WTC11 (cell line): ENCODE measurements around the gene RTP3. TPM values are rescaled to one million over a fixed set of nuclear protein-coding genes. Genes with fewer than 3 reads are reported as not detected.

Experiments used
- ATAC-seq: fragments of 200-7000 bp; cut with Tn5 transposase; 2 replicates; pipeline ENCODE4 v1.10.0; 2021; ENCODE audit warnings: mild to moderate bottlenecking, moderate library complexity
- CTCF ChIA-PET: fragments of 300-600 bp; sonication (Branson Sonifier 250); formaldehyde crosslinking; loops from one replicate; lab custom pipeline; 2021; ENCODE audit warnings: antibody characterized with exemption; lab: Charles Lee
- POLR2A ChIA-PET: fragments of 350-600 bp; sonication (Branson Sonifier 250); formaldehyde crosslinking; loops from one replicate; lab custom pipeline; 2021; ENCODE audit warnings: antibody characterized with exemption; lab: Charles Lee
- DNase-seq: peaks from one replicate; pipeline ENCODE4 v3.0.0; 2021; ENCODE audit warnings: low spot score
- H3K27ac Mint-ChIP-seq: 2 replicates; pipeline ENCODE4 v1.8.0; 2021; ENCODE audit warnings: mixed read lengths
- H3K27me3 Mint-ChIP-seq: 2 replicates; pipeline ENCODE4 v1.8.0; 2021; ENCODE audit warnings: low read depth, mild to moderate bottlenecking, moderate library complexity, mixed read lengths
- H3K36me3 Mint-ChIP-seq: 2 replicates; pipeline ENCODE4 v1.8.0; 2021; ENCODE audit warnings: mixed read lengths
- H3K4me1 Mint-ChIP-seq: 2 replicates; pipeline ENCODE4 v1.8.0; 2022; ENCODE audit warnings: mixed read lengths
- H3K4me3 Mint-ChIP-seq: 2 replicates; pipeline ENCODE4 v1.8.0; 2021; ENCODE audit warnings: mild to moderate bottlenecking, moderate library complexity, mixed read lengths
- H3K9me3 Mint-ChIP-seq: 2 replicates; pipeline ENCODE4 v1.8.0; 2021; ENCODE audit warnings: mixed read lengths
- AFF4 ChIP-seq: sonication (generic); formaldehyde crosslinking; IDR thresholded peaks from 2 replicates; pipeline ENCODE4 v1.8.1; 2023; ENCODE audit warnings: mild to moderate bottlenecking, missing genetic modification reagents, borderline replicate concordance
- ATF1 ChIP-seq: sonication (generic); formaldehyde crosslinking; IDR thresholded peaks from 2 replicates; pipeline ENCODE4 v1.8.1; 2023; ENCODE audit warnings: mild to moderate bottlenecking, moderate library complexity, missing genetic modification reagents
- ATF2 ChIP-seq: sonication (generic); formaldehyde crosslinking; IDR thresholded peaks from 2 replicates; pipeline ENCODE4 v1.8.1; 2022; ENCODE audit warnings: low read depth, missing genetic modification reagents, borderline replicate concordance
- CREM ChIP-seq: sonication (generic); formaldehyde crosslinking; IDR thresholded peaks from 2 replicates; pipeline ENCODE4 v1.8.1; 2022; ENCODE audit warnings: mild to moderate bottlenecking, missing genetic modification reagents, moderate library complexity
- E2F1 ChIP-seq: sonication (generic); formaldehyde crosslinking; IDR thresholded peaks from 2 replicates; pipeline ENCODE4 v1.8.0; 2022; ENCODE audit warnings: mild to moderate bottlenecking, missing genetic modification reagents
- E2F5 ChIP-seq: sonication (generic); formaldehyde crosslinking; IDR thresholded peaks from 2 replicates; pipeline ENCODE4 v1.8.1; 2022; ENCODE audit warnings: mild to moderate bottlenecking, moderate library complexity, missing genetic modification reagents
- ESRRA ChIP-seq: sonication (generic); formaldehyde crosslinking; IDR thresholded peaks from 2 replicates; pipeline ENCODE4 v1.8.1; 2022; ENCODE audit warnings: mild to moderate bottlenecking, missing genetic modification reagents, borderline replicate concordance
- IRF1 ChIP-seq: sonication (generic); formaldehyde crosslinking; IDR thresholded peaks from 2 replicates; pipeline ENCODE4 v1.8.0; 2023; ENCODE audit warnings: missing genetic modification reagents
- JUN ChIP-seq: sonication (generic); formaldehyde crosslinking; IDR thresholded peaks from 2 replicates; pipeline ENCODE4 v1.8.0; 2023; ENCODE audit warnings: mild to moderate bottlenecking, missing genetic modification reagents
- KAT7 ChIP-seq: sonication (generic); formaldehyde crosslinking; IDR thresholded peaks from 2 replicates; pipeline ENCODE4 v1.8.1; 2023; ENCODE audit warnings: missing genetic modification reagents, mild to moderate bottlenecking, borderline replicate concordance
- NFATC4 ChIP-seq: fragments of 250-450 bp; sonication (Bioruptor Pico); IDR thresholded peaks from 2 replicates; pipeline ENCODE4 v1.9.0; 2021; ENCODE audit warnings: mild to moderate bottlenecking
- NFYB ChIP-seq: sonication (generic); formaldehyde crosslinking; conservative IDR thresholded peaks from 2 replicates; pipeline ENCODE4 v1.8.0; 2022; ENCODE audit warnings: low read depth, missing genetic modification reagents
- NR1H2 ChIP-seq: sonication (generic); formaldehyde crosslinking; IDR thresholded peaks from 2 replicates; pipeline ENCODE4 v1.9.0; 2021; ENCODE audit warnings: mild to moderate bottlenecking, moderate library complexity, missing genetic modification reagents
- NR3C1 ChIP-seq: sonication (generic); formaldehyde crosslinking; conservative IDR thresholded peaks from 2 replicates; pipeline ENCODE4 v1.8.1; 2023; ENCODE audit warnings: low read depth, mild to moderate bottlenecking, missing genetic modification reagents
- OVOL2 ChIP-seq: fragments of 250-450 bp; sonication (Bioruptor Pico); IDR thresholded peaks from 2 replicates; pipeline ENCODE4 v1.9.0; 2021; ENCODE audit warnings: mild to moderate bottlenecking, borderline replicate concordance
- RELA ChIP-seq: sonication (generic); formaldehyde crosslinking; IDR thresholded peaks from 2 replicates; pipeline ENCODE4 v1.8.1; 2022; ENCODE audit warnings: missing genetic modification reagents, mild to moderate bottlenecking, borderline replicate concordance
- TEAD1 ChIP-seq: sonication (generic); formaldehyde crosslinking; IDR thresholded peaks from 2 replicates; pipeline ENCODE4 v1.8.0; 2022; ENCODE audit warnings: mild to moderate bottlenecking, missing genetic modification reagents
- TP53 ChIP-seq: sonication (generic); formaldehyde crosslinking; IDR thresholded peaks from 2 replicates; pipeline ENCODE4 v1.8.1; 2023; ENCODE audit warnings: mild to moderate bottlenecking, missing genetic modification reagents
- ZBTB21 ChIP-seq: sonication (generic); formaldehyde crosslinking; IDR thresholded peaks from 2 replicates; pipeline ENCODE4 v1.8.1; 2023; ENCODE audit warnings: mild to moderate bottlenecking, missing genetic modification reagents, borderline replicate concordance
- ZMAT4 ChIP-seq: fragments of 250-450 bp; sonication (Bioruptor Pico); IDR thresholded peaks from 2 replicates; pipeline ENCODE4 v1.9.0; 2021; ENCODE audit warnings: mild to moderate bottlenecking
- ZNF121 ChIP-seq: sonication (generic); formaldehyde crosslinking; IDR thresholded peaks from 2 replicates; pipeline ENCODE4 v1.8.0; 2023; ENCODE audit warnings: missing genetic modification reagents
- ZNF317 ChIP-seq: sonication (generic); formaldehyde crosslinking; IDR thresholded peaks from 2 replicates; pipeline ENCODE4 v1.8.1; 2023; ENCODE audit warnings: low read depth, mild to moderate bottlenecking, moderate library complexity, missing genetic modification reagents, borderline replicate concordance
- ZSCAN18 ChIP-seq: fragments of 250-450 bp; sonication (Bioruptor Pico); IDR thresholded peaks from 2 replicates; pipeline ENCODE4 v2.1.2; 2022; ENCODE audit warnings: mild to moderate bottlenecking, moderate library complexity
- total RNA-seq: library from RNA; stranded (reverse); gene quantifications from 3 replicates; pipeline ENCODE4 v1.2.3, GENCODE V29; 2021

RTP3 gene
- total RNA-seq, 1 experiment from 2014 or later, result not detected

GRCh38 chr3:46463120-46463867 lies 34.5 kb upstream of the RTP3 start:
- DNase-seq, result no peak
- CTCF ChIA-PET, result interaction anchor here (0.9 to 4.3 kb wide), 24 partner anchors 12 to 790 kb away, joined by 3 to 65 read pairs (median 6); partner anchors contain the start of genes ALS2CL and RTP3
- POLR2A ChIA-PET, result no interaction called here
- Mint-ChIP-seq H3K4me3 (no peak overlapping the region), H3K36me3 (peaks cover 7% of the 10 kb centered on the region), H3K27me3 (peaks cover 42% of the 10 kb centered on the region), H3K27ac (no peak overlapping the region), H3K4me1 (peaks cover 3% of the 10 kb centered on the region), H3K9me3 (peaks cover 17% of the 10 kb centered on the region)
- TF ChIP-seq CREM, result no peak
- TF ChIP-seq E2F5 (CRISPR knock-in tag), result no peak
- no peak for TF ChIP-seq ZMAT4 (CRISPR knock-in tag)
- no peak for TF ChIP-seq TEAD1 (CRISPR knock-in tag)
- TF ChIP-seq NR1H2, result no peak
- no peak for TF ChIP-seq RELA (CRISPR knock-in tag)
- TF ChIP-seq ATF2 (CRISPR knock-in tag), result no peak
- no peak for TF ChIP-seq ZBTB21
- TF ChIP-seq ATF1, result no peak
- no peak for TF ChIP-seq NFYB (CRISPR knock-in tag)
- TF ChIP-seq ZNF121 (CRISPR knock-in tag), result no peak
- no peak for TF ChIP-seq NFATC4
- no peak for ATAC-seq

- Mint-ChIP-seq H3K9me3 (peaks cover 17% of the 10 kb centered on the region), H3K4me3 (peak overlapping the region; percentile 56; the same call in 1 of the 2 replicates), H3K27ac (no peak overlapping the region), H3K4me1 (peaks cover 3% of the 10 kb centered on the region), H3K27me3 (peaks cover 42% of the 10 kb centered on the region), H3K36me3 (peaks cover 7% of the 10 kb centered on the region)
- CTCF ChIA-PET, result interaction anchor here (0.6 to 4.3 kb wide), 11 partner anchors 13 to 445 kb away, joined by 3 to 65 read pairs (median 3); partner anchors contain the start of genes ALS2CL and PRSS50
- TF ChIP-seq AFF4 (no peak), IRF1 (CRISPR knock-in tag) (no peak), TP53 (CRISPR knock-in tag) (no peak), OVOL2 (CRISPR knock-in tag) (no peak), KAT7 (CRISPR knock-in tag) (no peak), NR1H2 (no peak), E2F1 (CRISPR knock-in tag) (no peak), ZNF317 (CRISPR knock-in tag) (no peak), ZMAT4 (CRISPR knock-in tag) (no peak), ZBTB21 (no peak), ZSCAN18 (CRISPR knock-in tag) (no peak), NR3C1 (CRISPR knock-in tag) (no peak), JUN (CRISPR knock-in tag) (no peak), ESRRA (CRISPR knock-in tag) (no peak)
- POLR2A ChIA-PET, result interaction anchor here (0.6 kb wide), 1 partner anchor 497 kb away, joined by 4 read pairs; no protein-coding TSS in a partner anchor
- DNase-seq (no peak), ATAC-seq (no peak)
Measured at GRCh38 chr3:46463868-46464241, 33.9 kb upstream of the RTP3 start.
